HepG2 (cell line): ENCODE data around the gene ARHGDIA. TPM values are rescaled to one million over a fixed set of nuclear protein-coding genes. Genes with fewer than 3 reads are reported as not detected.

Experiments used
- CBX1 ChIP-seq: IDR thresholded peaks from one replicate; pipeline ENCODE4 v1.6.1; 2016; ENCODE audit warnings: antibody characterized with exemption, low read depth
- CENPT ChIP-seq: sonication (generic); formaldehyde crosslinking; IDR thresholded peaks from 2 replicates; pipeline ENCODE4 v1.8.0; 2022; ENCODE audit warnings: low read depth, mild to moderate bottlenecking, moderate library complexity, missing genetic modification reagents
- HNRNPH1 ChIP-seq: fragments of 200-400 bp; formaldehyde crosslinking; optimal IDR thresholded peaks from 2 replicates; pipeline ENCODE3; 2017; ENCODE audit warnings: mild to moderate bottlenecking, low read depth, low read length
- IKZF1 ChIP-seq: fragments of 450-650 bp; IDR thresholded peaks from 2 replicates; pipeline ENCODE4 v1.7.1; 2016
- JUNB ChIP-seq: sonication (generic); formaldehyde crosslinking; IDR thresholded peaks from 2 replicates; pipeline ENCODE4 v1.8.0; 2022; ENCODE audit warnings: missing genetic modification reagents, mild to moderate bottlenecking, borderline replicate concordance
- TOPORS ChIP-seq: sonication (generic); formaldehyde crosslinking; IDR thresholded peaks from 2 replicates; pipeline ENCODE4 v1.8.0; 2023; ENCODE audit warnings: mild to moderate bottlenecking, missing genetic modification reagents
- XRCC5 ChIP-seq: fragments of 200-400 bp; formaldehyde crosslinking; optimal IDR thresholded peaks from 2 replicates; pipeline ENCODE3; 2017; ENCODE audit warnings: mild to moderate bottlenecking, low read length
- ZNF549 ChIP-seq: sonication (generic); formaldehyde crosslinking; IDR thresholded peaks from 2 replicates; pipeline ENCODE4 v1.5.0; 2020; ENCODE audit warnings: missing genetic modification reagents
- polyA plus RNA-seq, 8 experiments: library from polyadenylated mRNA; depleted of rRNA in 3 of 8; stranded (reverse) in 7 of 8; unstranded in 1 of 8; fragments of >200 nt; fragmentation: Illumina TruSeq in 4 of 8; extraction: Trizol in 4 of 8; gene quantifications; 2 replicates each; pipeline versions ENCODE4 v1.2.1 to v1.2.3, GENCODE V29; 2011 to 2016; ENCODE audit warnings: low read depth in 4 of 8, missing spikeins in 1 of 8, mixed read lengths in 1 of 8; ENCODE audit not compliant: insufficient read depth in 1 of 8
- total RNA-seq, 5 experiments: library from RNA; depleted of rRNA; stranded (reverse); fragments of >200 nt; fragmentation: Illumina TruSeq; extraction: Trizol; gene quantifications; 2 replicates each; pipeline ENCODE4 v1.2.3, GENCODE V29; 2016; ENCODE audit warnings: low read depth in 1 of 5
- TF ChIP-seq, protein P1 (sequence below): sonication (generic); formaldehyde crosslinking; IDR thresholded peaks from 2 replicates; pipeline ENCODE4 v1.5.0; 2020; ENCODE audit warnings: missing genetic modification reagents
- TF ChIP-seq, protein P2 (sequence below), 2 experiments: sonication (generic) in 1 of 2; formaldehyde crosslinking in 1 of 2; IDR thresholded peaks; 2 replicates each; pipeline versions ENCODE4 v1.5.1 to v1.6.1; 2011 to 2020; ENCODE audit warnings: borderline replicate concordance in 1 of 2, low read depth in 1 of 2, low read length in 1 of 2, mild to moderate bottlenecking in 1 of 2, missing genetic modification reagents in 1 of 2, moderate library complexity in 1 of 2
- TF ChIP-seq, protein P3 (sequence below): sonication (generic); formaldehyde crosslinking; IDR thresholded peaks from 2 replicates; pipeline ENCODE4 v1.8.0; 2022; ENCODE audit warnings: mild to moderate bottlenecking, missing genetic modification reagents
- TF ChIP-seq, protein P4 (sequence below), 2 experiments: fragments of 450-650 bp in 1 of 2; sonication (generic) in 1 of 2; formaldehyde crosslinking in 1 of 2; IDR thresholded peaks; 2 replicates each; pipeline versions ENCODE4 v1.6.1 to v1.8.0; 2016 to 2022; ENCODE audit warnings: antibody characterized with exemption in 1 of 2, mild to moderate bottlenecking in 1 of 2, missing genetic modification reagents in 1 of 2

ARHGDIA gene
- total and polyA plus RNA-seq, 2 of the 13 experiments (the other 11 are each of a cell fraction or from before 2014, with no cell fraction given), result 40.0 to 64.0 TPM

DNA sequence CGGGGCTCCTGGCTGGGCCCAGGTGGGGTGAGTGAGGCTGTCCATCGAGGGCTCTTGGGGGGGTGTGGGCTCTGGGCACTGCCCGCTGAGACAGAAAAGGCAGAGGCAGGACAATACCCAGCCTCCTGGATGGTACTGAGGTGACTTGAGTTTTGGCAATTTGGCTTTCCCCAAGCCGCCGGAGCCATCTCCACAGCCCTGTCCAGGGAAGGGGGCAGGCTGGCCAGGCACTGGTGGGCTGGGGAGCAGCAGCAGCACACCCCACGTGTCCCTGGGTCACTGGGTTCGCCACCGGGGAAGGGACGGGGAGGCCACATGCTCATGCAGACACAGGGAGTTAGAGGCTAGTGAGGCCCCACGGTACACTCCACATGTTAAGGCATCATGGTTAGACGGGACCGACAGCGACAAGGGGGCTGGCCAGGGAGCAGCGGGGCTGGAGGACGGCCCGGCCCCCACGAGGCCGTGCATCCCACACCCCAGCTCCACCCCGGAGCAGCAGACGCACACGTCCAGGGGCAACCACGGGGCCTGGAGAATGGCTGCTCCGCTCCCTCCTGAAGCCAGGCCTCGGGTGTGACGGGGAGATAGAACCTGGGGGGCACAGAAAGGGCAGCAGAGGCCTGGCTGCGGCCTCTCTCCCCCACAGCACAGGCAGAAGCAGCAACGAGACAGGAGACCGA, 3.0 kb downstream of the ARHGDIA start (continued):
- TF ChIP-seq JUNB, result peak; percentile 69; the same call in 1 of the 2 replicates
- TF ChIP-seq XRCC5, result no peak
- TF ChIP-seq IKZF1, result no peak
- TF ChIP-seq, protein P1, sequence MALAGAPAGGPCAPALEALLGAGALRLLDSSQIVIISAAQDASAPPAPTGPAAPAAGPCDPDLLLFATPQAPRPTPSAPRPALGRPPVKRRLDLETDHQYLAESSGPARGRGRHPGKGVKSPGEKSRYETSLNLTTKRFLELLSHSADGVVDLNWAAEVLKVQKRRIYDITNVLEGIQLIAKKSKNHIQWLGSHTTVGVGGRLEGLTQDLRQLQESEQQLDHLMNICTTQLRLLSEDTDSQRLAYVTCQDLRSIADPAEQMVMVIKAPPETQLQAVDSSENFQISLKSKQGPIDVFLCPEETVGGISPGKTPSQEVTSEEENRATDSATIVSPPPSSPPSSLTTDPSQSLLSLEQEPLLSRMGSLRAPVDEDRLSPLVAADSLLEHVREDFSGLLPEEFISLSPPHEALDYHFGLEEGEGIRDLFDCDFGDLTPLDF (CRISPR knock-in tag), result no peak
- TF ChIP-seq, protein P2, sequence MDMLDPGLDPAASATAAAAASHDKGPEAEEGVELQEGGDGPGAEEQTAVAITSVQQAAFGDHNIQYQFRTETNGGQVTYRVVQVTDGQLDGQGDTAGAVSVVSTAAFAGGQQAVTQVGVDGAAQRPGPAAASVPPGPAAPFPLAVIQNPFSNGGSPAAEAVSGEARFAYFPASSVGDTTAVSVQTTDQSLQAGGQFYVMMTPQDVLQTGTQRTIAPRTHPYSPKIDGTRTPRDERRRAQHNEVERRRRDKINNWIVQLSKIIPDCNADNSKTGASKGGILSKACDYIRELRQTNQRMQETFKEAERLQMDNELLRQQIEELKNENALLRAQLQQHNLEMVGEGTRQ (IDR thresholded peaks at IDR 0.05; ENCODE audit: low read depth, low read length), result no peak
- TF ChIP-seq, protein P2 (CRISPR knock-in tag; IDR thresholded peaks at IDR 0.05; ENCODE audit: borderline replicate concordance), result no peak
- TF ChIP-seq, protein P3, sequence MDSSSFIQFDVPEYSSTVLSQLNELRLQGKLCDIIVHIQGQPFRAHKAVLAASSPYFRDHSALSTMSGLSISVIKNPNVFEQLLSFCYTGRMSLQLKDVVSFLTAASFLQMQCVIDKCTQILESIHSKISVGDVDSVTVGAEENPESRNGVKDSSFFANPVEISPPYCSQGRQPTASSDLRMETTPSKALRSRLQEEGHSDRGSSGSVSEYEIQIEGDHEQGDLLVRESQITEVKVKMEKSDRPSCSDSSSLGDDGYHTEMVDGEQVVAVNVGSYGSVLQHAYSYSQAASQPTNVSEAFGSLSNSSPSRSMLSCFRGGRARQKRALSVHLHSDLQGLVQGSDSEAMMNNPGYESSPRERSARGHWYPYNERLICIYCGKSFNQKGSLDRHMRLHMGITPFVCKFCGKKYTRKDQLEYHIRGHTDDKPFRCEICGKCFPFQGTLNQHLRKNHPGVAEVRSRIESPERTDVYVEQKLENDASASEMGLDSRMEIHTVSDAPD (CRISPR knock-in tag), result peak; percentile 81
- TF ChIP-seq CENPT (CRISPR knock-in tag), result peak; percentile 88; the same call in 1 of the 2 replicates
- 0 out of 2 replicates have a peak, but pooled peaks have one; percentile 17 for TF ChIP-seq TOPORS (CRISPR knock-in tag)
- no peak for TF ChIP-seq CBX1
- TF ChIP-seq ZNF549, result no peak
- no peak for TF ChIP-seq HNRNPH1
- TF ChIP-seq, protein P4, sequence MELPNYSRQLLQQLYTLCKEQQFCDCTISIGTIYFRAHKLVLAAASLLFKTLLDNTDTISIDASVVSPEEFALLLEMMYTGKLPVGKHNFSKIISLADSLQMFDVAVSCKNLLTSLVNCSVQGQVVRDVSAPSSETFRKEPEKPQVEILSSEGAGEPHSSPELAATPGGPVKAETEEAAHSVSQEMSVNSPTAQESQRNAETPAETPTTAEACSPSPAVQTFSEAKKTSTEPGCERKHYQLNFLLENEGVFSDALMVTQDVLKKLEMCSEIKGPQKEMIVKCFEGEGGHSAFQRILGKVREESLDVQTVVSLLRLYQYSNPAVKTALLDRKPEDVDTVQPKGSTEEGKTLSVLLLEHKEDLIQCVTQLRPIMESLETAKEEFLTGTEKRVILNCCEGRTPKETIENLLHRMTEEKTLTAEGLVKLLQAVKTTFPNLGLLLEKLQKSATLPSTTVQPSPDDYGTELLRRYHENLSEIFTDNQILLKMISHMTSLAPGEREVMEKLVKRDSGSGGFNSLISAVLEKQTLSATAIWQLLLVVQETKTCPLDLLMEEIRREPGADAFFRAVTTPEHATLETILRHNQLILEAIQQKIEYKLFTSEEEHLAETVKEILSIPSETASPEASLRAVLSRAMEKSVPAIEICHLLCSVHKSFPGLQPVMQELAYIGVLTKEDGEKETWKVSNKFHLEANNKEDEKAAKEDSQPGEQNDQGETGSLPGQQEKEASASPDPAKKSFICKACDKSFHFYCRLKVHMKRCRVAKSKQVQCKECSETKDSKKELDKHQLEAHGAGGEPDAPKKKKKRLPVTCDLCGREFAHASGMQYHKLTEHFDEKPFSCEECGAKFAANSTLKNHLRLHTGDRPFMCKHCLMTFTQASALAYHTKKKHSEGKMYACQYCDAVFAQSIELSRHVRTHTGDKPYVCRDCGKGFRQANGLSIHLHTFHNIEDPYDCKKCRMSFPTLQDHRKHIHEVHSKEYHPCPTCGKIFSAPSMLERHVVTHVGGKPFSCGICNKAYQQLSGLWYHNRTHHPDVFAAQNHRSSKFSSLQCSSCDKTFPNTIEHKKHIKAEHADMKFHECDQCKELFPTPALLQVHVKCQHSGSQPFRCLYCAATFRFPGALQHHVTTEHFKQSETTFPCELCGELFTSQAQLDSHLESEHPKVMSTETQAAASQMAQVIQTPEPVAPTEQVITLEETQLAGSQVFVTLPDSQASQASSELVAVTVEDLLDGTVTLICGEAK (IDR thresholded peaks at IDR 0.05), result no peak
- TF ChIP-seq, protein P4 (CRISPR knock-in tag; IDR thresholded peaks at IDR 0.05), result no peak; the same call in 1 of the 2 replicates
